ENCODE data around the gene MAFG.
"Not testable (repeated sequence)": the region's sequence is repeated elsewhere in the genome, so short reads cannot be mapped to it uniquely, and the experiment has no call there.

The MAFG gene

GRCh38 chr17:81958633-81959342, 31.3 kb upstream of the MAFG start:
- no peak for DNase-seq (ENCODE audit: low spot score)

GRCh38 chr17:81957691-81958432, 30.3 kb upstream of the MAFG start:
- DNase-seq (ENCODE audit: low spot score) = no peak

GRCh38 chr17:81956607-81957589, 29.4 kb upstream of the MAFG start:
- no peak for DNase-seq (ENCODE audit: low spot score)

GRCh38 chr17:81955756-81956544, 28.4 kb upstream of the MAFG start:
- DNase-seq (ENCODE audit: low spot score) = no peak

- DNase-seq (ENCODE audit: low spot score) = no peak
These were observed 27.6 kb upstream of the MAFG start for GRCh38 chr17:81955058-81955681.

GRCh38 chr17:81954131-81955057, 26.9 kb upstream of the MAFG start:
- no peak for DNase-seq (ENCODE audit: low spot score)

- DNase-seq (ENCODE audit: low spot score) = not testable (repeated sequence)
These were observed 25.9 kb upstream of the MAFG start for GRCh38 chr17:81953443-81953842.

- no peak for DNase-seq (ENCODE audit: low spot score)
These were observed 25.3 kb upstream of the MAFG start for GRCh38 chr17:81952792-81953228.

GRCh38 chr17:81951785-81952684, 24.5 kb upstream of the MAFG start:
- no peak for DNase-seq (ENCODE audit: low spot score)

- no peak for DNase-seq (ENCODE audit: low spot score)
These were observed 23.0 kb upstream of the MAFG start for GRCh38 chr17:81950501-81950900.

GRCh38 chr17:81948635-81949378, 21.3 kb upstream of the MAFG start:
- DNase-seq (ENCODE audit: low spot score) = no peak

- DNase-seq (ENCODE audit: low spot score) = no peak
These were observed 19.7 kb upstream of the MAFG start, which contains the start of gene MYADML2 for GRCh38 chr17:81947189-81947588. Gene MYADML2 (minus strand): TSS chr17:81947233. CDS start chr17:81941741, 5,492 bp downstream.

GRCh38 chr17:81944858-81945257, 17.3 kb upstream of the MAFG start:
- DNase-seq (ENCODE audit: low spot score) = no peak

GRCh38 chr17:81942167-81942553, 14.6 kb upstream of the MAFG start:
- no peak for DNase-seq (ENCODE audit: low spot score)

GRCh38 chr17:81941484-81942166, 14.1 kb upstream of the MAFG start:
- DNase-seq (ENCODE audit: low spot score) = no peak

- no peak for DNase-seq (ENCODE audit: low spot score)
These were observed 13.3 kb upstream of the MAFG start for GRCh38 chr17:81940538-81941483.
